NK-92 (cell line): ENCODE results near the gene ZBTB7C.

ENCODE experiments used
- DNase-seq: peaks from one replicate; lab custom pipeline; 2025; ENCODE audit not compliant: unreplicated experiment; lab: John Stamatoyannopoulos, UW

The ZBTB7C gene

DNA sequence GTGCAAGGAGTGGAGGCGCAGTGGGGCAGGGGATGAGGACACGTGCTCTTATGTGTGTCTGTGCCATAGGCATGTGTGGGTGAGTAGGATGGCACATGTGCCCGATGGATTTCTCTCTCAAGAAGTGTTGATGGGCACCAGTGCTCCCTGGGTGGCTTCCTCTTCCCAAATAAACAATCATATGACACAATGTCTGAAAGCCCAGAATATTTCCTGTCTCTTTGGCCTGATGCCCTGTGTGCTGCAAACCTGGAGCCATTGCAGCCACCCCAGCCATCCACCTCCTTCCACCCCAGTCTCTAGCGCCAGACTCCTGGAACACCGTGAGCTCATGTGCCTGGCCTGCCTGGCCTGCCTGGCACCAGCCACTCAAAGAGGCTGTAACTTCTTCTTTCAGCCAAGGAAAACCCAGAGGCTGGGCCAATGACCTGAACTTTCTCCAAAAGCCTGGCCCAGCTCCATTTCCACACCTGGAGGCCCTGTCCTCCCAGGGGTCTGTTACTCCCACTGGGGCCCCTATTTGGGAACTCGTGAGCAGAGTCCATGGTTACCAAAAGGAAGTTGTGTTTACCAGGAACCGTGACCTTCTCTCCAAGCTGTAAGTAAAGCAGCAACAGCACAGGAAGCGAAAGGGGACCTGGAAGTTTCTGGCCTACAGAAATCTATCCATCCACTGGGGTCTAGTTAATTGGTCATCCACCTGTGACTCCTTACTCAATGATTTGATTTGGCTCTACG, 9.5 kb upstream of the ZBTB7C start:
- no peak for DNase-seq

DNA sequence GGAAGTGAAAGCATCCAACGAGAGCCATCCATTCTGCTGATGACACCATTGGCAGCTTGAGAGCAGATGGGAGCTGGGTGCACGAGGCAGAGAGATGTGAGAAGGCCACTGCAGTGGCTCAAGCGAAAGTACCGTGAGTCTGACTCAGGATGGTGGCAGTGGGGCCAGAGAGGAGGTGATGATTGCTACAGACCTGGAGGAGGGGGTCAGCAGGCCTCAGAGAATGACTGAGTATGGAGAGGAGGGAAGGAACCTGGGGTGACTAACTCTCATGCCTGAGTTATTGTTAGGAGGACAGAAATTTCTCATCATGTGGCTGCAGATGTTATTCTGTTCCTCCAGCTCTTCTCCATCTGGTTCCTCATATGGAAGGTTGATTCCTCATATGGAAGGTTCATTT, 8.8 kb upstream of the ZBTB7C start:
- DNase-seq: no peak

DNA sequence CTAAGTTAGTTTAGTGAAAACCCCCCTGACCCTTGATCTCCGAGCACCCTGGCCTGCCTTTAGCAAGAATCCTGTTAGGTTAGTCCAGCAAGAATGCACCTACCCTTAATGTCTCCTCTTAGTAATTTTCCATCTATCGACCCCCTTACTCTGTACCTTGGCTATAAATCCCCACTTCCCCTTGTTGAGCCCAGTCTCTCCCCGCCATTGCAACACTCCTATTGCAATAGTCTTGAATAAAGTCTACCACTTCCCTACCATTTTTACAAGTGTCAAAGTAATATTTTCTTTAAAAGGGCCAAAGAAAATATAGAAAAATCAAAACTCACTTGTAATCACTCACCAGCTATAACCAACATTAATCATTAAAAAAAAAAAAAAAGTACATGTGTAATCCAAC, 4.2 kb upstream of the ZBTB7C start:
- DNase-seq: no peak

DNA sequence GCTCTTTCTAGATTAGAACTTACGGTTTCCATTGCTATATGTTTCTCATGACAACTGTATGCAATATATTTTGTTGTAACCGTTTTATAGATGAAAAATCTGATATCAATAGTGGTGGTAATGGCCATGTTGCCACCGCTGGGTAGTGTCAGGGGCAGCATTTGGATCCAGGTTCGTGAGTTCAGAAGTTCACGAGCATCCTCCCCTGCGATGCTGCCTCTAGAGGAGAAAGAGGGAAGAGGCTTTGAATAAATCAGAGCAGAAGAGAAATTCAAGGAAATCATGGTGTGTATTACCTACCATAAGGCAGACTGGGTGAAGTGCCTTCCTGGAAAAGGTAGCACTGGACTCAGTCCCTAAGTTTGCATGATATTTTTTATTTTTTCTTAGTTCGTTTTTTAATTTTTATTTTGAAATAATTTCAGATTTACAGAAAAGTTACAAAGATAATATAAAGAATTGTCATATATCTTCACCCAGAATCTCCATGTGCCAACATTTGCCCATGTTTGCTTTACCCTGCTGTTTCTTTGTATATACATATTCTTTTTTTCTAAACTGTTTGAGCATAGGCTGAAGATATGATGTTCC, 3.3 kb upstream of the ZBTB7C start:
- no peak for DNase-seq

DNA sequence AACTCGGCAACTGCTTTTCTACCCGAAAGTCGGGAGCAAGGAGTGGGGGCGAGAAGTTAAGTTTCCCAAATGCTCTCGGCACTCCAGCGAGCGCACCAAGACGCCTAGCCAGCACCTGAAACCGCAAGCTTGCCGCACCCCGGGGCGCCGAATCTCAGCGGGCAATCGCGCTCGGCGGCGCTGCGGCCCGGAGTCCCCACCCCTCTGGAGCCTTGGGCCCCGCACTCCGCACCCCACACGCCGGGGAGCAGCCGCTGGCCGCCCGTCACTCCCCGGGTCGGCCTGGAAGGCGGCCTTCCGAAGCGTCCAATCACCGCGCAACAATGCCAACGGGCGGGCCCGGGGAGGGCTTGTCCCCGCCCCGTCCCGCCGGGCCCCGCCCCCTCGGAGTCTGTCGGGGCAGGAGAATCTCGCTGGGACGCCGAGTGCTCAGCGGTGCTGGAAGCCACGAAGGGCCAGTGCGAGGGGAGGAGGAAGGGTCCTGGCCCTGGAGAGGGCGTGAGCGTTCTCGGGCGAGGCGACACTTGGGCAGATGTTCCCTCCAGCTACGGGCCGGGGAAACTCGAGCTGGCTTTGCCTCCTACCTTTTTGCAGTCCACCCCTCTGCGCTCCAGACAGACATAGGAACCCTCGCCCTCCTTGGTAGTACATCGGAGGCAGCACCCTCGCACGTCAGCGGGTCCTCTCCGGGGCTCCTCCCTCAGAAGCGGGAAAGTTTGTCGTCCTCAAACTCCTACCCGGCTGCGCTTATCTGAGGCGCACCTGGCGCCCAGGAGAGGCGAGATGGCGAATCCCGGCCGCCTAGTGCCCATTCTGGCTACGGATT, 1.1 kb upstream of the ZBTB7C start:
- no peak for DNase-seq

DNA sequence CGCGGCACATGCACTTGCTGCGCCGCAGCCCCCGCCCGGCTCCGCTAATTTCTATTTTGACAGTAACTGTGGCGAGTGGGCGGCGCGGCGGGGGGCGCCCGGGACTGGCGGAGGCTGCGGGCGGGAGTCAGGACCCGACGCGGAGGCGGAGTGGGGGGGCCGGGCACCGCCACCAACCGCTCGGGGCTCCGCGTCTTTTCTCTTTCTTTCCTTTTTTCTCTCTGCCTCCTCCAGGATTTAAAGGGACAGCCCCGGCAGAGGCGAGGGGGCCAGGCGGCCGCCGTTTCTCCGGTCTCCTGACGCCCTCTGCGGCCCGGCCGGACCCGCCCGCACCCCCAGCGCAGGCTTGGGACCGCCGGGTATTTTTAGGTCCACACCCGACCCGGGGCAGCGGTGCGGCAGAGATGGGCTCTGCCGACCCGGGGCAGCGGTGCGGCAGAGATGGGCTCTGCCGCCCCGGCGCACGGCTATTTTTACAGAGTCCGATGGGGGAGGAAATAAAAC, 460 bp upstream of the ZBTB7C start:
- no peak for DNase-seq

DNA sequence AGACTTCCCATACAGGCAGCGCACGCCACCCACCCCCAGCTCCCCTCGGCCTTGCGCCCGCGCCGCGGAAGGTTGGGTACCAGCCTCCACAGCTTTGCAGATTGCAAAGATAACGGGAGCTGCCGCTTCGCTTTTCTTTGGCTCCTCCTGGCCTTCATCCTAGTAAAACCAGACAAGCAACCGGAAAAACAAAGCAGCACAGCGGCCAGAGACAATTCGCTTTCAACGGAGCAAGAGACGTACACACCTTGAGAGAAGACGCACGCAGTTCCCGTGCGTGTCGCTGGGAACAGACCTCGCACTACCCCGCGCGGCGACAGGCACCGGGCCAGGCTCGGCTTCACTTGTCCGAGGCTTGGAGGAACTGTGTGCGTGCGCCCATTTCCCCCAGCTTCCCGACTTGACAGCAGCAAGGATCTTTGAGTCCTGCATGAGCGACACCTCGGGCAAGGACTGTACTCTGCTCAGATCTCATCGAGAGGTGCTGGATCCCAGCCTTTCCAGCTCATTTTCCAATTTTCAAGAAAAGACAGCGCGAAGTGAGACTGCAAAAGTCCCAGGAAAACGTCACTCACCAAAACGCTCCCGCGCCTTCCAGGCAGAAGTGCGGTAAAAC, 964 bp downstream of the ZBTB7C start:
- no peak for DNase-seq

DNA sequence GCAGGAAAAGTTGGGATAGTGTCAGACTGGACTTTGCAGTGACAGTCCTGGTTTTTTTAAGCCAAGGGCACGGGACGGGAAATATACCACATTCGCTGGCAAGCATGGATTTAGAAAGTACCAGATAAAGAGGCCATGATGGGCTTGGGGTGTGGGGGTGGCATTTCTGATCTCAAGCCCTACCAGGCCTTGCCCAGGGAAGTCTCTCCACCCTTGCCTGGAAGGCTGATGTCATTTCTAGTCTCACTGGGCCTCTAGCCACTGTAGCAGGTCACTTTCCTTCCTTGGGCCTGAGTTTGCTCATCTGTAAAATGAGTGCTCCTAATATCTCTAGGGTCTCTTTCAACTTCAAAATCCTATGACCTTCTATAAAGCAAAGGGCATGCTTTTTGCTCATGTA, 1.8 kb downstream of the ZBTB7C start:
- DNase-seq: no peak

DNA sequence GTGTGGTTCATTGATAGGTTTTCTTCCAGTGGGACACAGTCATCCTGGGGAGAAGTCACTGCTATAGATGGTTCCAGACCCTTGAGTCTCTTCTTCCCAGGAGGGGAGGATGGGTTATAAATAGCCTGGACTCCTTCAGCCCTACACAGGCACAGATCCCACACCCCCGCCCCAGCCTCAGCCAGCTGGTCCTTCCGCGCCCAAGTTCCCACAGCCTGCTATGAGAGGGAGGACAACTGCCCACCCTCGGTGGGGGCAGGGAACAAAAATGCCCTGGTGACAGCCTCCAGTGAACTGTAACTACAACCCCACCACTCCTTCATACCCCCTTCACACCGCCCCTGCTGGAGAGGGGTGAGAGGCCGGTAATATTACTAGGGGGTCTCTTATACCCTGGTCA, 3.2 kb downstream of the ZBTB7C start:
- no peak for DNase-seq

DNA sequence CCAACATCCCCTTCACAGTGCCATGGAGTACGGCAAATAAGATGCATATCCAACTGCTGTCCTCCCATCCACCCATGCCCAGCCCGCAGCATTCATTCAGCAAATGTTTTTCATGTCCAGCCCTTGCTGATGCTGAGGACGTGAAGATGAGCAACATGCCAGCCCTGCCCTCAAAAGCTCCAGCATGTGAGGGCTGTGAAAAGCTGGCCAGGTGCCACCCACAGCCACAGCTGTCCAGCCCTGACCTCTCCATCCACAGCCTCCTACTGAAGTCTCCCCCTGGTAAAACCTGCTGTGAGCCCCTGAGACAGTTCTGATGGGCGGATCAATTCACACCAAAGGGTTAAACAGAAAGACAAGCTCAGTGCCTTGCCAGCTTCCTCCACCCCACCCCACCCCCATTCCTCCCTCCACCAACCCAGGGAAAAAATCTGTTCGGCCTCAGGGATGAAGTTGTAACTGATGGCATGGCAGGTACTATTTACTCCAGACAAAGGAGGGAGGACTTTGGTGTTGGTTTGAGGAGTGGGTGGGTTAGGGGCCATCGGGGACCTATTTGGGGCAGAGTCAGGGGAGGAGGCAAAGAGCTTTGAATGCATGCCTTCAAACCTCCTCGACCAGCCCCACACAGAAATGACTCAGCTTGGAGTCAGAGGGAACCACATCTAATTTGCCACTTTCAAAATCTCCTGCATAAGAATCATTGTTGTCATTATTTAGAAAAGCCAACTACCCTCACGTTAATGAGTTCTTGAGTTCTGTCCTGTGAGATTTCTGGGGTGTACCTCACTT, 4.3 kb downstream of the ZBTB7C start:
- DNase-seq: no peak

DNA sequence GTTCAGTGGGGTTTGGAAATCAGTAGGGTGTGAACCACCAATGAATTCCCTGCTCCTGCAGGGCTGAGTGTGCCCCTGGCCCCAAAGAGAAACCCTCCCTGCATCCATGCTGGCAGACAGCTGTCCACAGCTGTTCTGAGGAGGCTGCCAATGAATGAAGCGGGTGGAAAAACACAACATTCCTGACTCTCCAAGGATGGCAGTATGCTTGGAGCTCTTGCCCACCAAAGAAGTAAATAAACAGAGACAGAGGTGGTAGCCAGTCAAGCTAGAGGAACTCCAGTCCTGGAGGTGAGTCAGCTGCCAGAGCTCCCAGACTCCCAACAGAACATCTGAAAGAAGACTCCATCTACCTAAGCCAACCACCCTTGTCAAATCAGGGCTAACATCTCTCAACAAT, 6.2 kb downstream of the ZBTB7C start:
- no peak for DNase-seq

DNA sequence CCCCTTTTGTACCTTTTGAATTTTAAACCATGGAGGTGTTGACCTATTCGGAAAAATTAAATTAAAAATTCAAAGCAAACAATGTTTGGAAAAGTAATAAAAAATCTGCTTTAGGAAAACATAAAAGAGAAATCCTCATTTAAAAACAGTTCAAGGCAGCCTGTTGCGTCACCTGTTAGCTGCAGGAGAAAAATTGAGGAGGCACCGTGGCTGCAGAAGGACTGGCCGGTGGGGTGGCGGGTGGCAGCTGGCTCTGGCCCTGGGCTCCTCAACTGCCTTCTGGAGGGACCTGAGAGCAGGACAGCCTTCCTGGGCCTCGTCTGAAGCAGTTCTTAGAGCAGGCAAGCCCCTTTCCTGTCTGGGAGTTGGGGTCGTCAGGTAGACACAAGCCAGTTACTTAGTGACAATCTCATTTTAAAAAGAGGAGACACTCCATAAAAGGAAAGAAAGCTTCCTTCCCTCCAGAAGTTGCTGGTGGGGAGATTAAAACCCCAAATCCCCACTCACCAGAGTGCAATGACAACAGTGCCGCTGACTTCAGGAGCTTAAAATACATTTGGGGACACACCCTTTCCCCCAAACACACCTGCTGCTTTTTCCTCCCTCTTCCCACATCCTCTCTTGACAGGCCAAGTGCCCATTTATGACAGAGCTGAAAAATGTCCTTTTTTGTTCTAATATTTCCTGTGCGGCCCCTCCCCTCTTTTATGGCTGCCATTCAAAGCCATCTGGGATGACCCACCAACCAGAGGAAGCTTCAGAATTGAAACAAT, 9.7 kb downstream of the ZBTB7C start:
- no peak for DNase-seq

DNA sequence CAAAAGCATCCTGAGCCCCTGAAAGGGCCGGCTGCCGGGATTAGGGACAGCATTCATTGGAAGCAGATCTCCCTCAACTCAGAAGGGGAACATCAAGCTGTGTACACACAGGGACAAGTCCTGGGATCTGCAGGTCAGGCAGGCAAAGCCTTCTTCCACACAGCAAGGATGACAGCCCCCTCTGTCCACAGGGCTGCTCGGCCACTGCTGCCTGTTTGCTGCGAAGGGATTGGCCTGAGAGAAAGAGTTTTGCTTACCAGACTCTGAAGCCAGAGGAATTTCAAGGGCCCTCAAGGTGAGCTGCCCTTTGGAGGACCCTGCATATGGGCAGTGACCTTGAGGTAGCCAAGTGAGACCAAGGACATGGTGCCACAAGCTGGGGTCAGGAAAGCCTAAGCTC, 11.1 kb downstream of the ZBTB7C start:
- DNase-seq: no peak

DNA sequence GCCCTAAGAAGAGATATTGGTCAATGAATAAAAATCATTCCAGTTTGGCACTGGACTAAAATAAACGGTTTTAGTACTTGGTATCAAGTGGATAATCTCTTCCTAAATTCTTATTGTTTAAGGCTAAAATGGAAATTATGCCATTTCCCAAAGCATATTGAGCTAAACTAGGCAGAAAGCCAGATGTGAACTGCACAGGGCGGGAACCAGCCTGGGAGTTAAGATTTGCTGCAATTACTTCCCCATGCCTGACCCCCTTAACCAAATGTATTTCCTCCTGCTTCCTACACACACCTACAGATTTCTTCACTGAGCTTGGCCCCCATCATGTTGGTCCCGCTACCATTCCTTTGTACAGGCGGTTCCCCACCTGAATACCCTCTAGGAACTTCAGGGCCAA, 12.2 kb downstream of the ZBTB7C start:
- DNase-seq: no peak

DNA sequence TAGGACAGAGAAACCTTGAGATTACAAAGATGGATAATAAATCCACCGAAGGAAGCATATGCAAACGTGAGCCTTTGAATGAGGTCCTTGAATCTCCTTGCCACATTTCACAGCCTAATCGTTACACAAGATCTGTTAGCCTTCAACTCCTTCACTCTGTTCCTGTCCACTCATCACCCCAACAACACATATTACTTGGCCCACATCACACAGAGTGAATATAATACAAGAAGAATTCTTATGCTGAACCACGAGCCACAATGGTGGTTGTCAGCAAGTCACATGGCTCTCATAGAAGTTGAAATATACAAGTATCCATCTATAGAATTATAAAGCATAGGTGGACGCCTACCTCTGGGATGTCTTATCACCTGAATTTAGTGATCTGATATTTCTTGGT, 12.6 kb downstream of the ZBTB7C start:
- no peak for DNase-seq

DNA sequence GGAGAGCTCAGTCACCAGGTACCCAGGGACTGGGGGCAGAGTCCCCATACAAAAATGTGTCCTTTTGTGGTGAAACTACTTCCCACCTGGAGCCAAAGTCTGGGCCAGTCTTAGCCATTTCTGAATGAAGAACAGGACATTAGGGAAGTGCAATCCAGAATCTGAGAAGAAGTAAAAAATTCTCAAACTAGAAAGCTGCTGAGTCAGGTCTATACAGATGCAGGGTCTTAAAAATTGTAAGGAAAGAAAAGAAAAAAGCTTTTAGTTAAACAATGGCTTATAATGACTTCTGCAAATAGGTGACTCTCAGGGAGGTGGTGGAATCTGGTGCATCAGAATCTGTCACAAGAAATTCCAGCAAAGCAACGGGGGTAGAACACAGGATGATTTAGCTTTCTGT, 13.5 kb downstream of the ZBTB7C start:
- no peak for DNase-seq

DNA sequence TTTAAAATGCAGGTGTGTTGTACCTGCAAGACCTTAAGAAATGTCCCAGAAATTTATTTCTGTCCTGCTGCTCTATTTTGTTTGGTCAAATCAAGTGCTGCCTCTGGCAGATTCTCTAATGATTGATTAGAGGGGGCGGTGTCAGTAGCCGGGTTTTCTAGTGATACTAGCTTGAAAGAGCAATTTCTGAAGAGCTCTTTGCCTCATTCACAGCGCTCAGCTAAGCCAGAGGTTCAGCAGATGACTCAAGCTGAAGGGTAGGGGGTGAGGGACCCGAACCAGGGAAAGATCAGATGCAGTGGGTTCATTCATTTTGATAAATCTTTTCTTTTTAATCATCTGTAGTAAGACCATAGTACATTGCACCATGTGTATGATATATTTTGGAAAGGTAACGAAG, 15.0 kb downstream of the ZBTB7C start:
- no peak for DNase-seq

DNA sequence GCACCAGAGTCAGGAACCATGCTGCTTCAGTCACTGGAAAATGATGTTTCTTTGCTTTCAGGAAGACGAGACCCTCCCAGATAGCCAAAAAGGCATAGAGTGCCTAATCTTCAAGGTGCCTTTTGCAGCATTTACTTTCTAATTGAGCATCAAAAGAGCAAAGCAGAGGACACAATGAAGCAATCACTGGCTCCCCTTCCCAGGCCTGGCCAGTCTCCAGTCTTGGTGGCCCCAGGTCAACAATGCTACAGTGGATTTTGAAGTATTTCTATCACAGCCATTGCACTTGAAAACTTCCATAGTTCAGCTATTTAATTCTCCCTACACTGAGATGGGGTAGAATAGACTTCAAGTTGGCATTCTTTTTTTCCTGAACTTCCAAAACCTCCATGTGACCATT, 15.4 kb downstream of the ZBTB7C start:
- DNase-seq: no peak

DNA sequence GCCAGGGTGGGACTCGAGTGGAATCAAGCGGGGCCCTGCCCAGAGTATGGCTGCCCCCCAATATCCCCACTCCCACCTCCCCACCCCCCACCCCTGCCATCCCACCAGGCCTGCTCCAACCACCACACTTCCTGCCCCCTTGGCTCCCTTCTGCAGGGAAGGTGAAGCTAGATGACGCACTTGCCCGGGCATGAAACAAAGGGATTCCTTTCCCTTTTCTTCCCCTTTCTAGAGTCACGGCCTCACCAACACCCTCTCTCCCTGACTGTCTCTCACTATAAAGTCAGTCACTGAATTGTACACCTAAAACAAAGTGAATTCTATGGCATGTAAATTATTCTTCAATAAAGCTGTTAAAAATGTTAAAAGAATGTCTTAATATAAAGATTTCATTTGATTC, 16.0 kb downstream of the ZBTB7C start:
- DNase-seq: no peak

DNA sequence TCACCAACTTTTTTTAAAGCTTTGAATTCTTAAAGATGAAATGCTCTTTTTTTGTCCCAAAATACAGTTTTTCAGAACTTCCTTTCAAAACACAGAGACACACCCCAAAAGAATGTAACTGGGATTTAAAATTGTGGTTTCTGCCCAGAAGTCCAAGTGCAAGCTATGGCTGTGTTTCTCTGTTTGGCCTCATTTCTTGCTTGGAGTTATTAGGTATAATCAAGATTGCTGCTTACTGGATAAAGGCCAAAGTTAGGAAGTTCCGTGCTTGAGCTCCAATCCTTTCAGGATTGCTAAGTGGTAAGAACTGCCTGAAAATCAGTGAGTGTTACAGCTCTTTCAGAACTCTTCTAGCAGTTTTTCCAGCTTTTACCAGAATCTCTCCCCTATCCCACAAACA, 16.9 kb downstream of the ZBTB7C start:
- no peak for DNase-seq
